Endothelial cell of umbilical vein (primary cell): ENCODE measurements around the gene UGT1A9. TPM values are rescaled to one million over a fixed set of nuclear protein-coding genes. Genes with fewer than 3 reads are reported as not detected.

Experiments used
- BruUV-seq: library from RNA; stranded (reverse); fragments of 400-500 nt; replicated peaks from 2 replicates; lab custom pipeline; 2021; lab: Mats Ljungman, UMichigan
- CTCF ChIA-PET: fragments of 300-600, 350-600 bp; sonication (Branson Sonifier 250); formaldehyde crosslinking; loops from one replicate; lab custom pipeline; 2021; ENCODE audit warnings: antibody characterized with exemption, inconsistent platforms; lab: Charles Lee
- POLR2A ChIA-PET: fragments of 300-600, 350-600 bp; sonication (Branson Sonifier 250); formaldehyde crosslinking; loops from one replicate; lab custom pipeline; 2021; ENCODE audit warnings: antibody characterized with exemption, inconsistent platforms; lab: Charles Lee
- DNase-seq: peaks from one replicate; pipeline ENCODE4 v3.0.0-alpha.2; 2011; ENCODE audit warnings: low read depth, low spot score
- FAIRE-seq: peaks from 2 replicates; lab custom pipeline; 2011; peaks lifted over from hg19 to GRCh38; lab: Jason Lieb, UNC
- H2AFZ ChIP-seq: 2 replicates; pipeline ENCODE4 v1.6.0; 2012; ENCODE audit warnings: low read depth, low read length, control low read depth, inconsistent platforms
- H3K27ac ChIP-seq: 2 replicates; pipeline ENCODE4 v1.5.1; 2011; ENCODE audit warnings: low read depth, mild to moderate bottlenecking, control low read depth, low read length, moderate library complexity; ENCODE audit not compliant: insufficient read depth
- H3K27me3 ChIP-seq, 2 experiments: 2 replicates each; pipeline versions ENCODE4 v1.6.0 to v1.6.1; 2011; ENCODE audit warnings: low read length in 2 of 2, mixed read lengths in 1 of 2; ENCODE audit not compliant: control insufficient read depth in 2 of 2, insufficient read depth in 2 of 2
- H3K36me3 ChIP-seq, 2 experiments: 2 replicates in 1 of 2; 3 replicates in 1 of 2; pipeline ENCODE4 v1.5.1; 2011; ENCODE audit warnings: low read length in 2 of 2, mild to moderate bottlenecking in 1 of 2, moderate library complexity in 1 of 2; ENCODE audit not compliant: control insufficient read depth in 2 of 2, insufficient read depth in 2 of 2; ENCODE audit errors: extremely low read depth in 1 of 2
- H3K4me1 ChIP-seq: 3 replicates; pipeline ENCODE4 v1.5.1; 2011; ENCODE audit warnings: mild to moderate bottlenecking, low read length; ENCODE audit not compliant: control insufficient read depth, insufficient read depth; ENCODE audit errors: extremely low read depth
- H3K4me2 ChIP-seq: 2 replicates; pipeline ENCODE4 v1.6.1; 2011; ENCODE audit warnings: low read length, control low read depth, mixed read lengths; ENCODE audit not compliant: insufficient read depth
- H3K4me3 ChIP-seq, 3 experiments: fragments of 200-600 bp in 1 of 3; sonication (generic), shearing (Covaris generic) in 1 of 3; replicated peaks in 1 of 3; 2 replicates each; pipeline ENCODE4 v1.5.1; 2011 to 2016; ENCODE audit warnings: control low read depth in 3 of 3, low read length in 3 of 3, mild to moderate bottlenecking in 2 of 3, inconsistent platforms in 1 of 3, low read depth in 1 of 3, moderate library complexity in 1 of 3; ENCODE audit not compliant: insufficient read depth in 1 of 3
- H3K79me2 ChIP-seq: 2 replicates; pipeline ENCODE4 v1.6.0; 2012; ENCODE audit warnings: low read length, inconsistent platforms; ENCODE audit not compliant: control insufficient read depth, insufficient read depth
- H3K9ac ChIP-seq: replicated peaks from 2 replicates; pipeline ENCODE3; 2011; ENCODE audit warnings: low read length, control low read depth; ENCODE audit not compliant: insufficient read depth; ENCODE audit errors: extremely low read depth
- H3K9me1 ChIP-seq: replicated peaks from 3 replicates; pipeline ENCODE4 v1.6.0; 2011; ENCODE audit warnings: mild to moderate bottlenecking, low read length; ENCODE audit not compliant: control insufficient read depth, insufficient read depth; ENCODE audit errors: extremely low read depth
- H3K9me3 ChIP-seq: replicated peaks from 2 replicates; pipeline ENCODE4 v1.5.1; 2012; ENCODE audit warnings: low read length, inconsistent platforms; ENCODE audit not compliant: control insufficient read depth, insufficient read depth
- H4K20me1 ChIP-seq: replicated peaks from 2 replicates; pipeline ENCODE3; 2011; ENCODE audit warnings: mild to moderate bottlenecking, low read length; ENCODE audit not compliant: control insufficient read depth, insufficient read depth; ENCODE audit errors: extremely low read depth
- CTCF ChIP-seq, 2 donors: IDR thresholded peaks; 1 replicate in 1 of 2; 2 replicates in 1 of 2; pipeline ENCODE4 v1.5.1; 2011; ENCODE audit warnings: low read length in 2 of 2, mild to moderate bottlenecking in 2 of 2, moderate library complexity in 2 of 2, control low read depth in 1 of 2, inconsistent platforms in 1 of 2, low read depth in 1 of 2; ENCODE audit not compliant: insufficient read depth in 1 of 2; ENCODE audit errors: extremely low read depth in 1 of 2
- EZH2 ChIP-seq: IDR thresholded peaks from 2 replicates; pipeline ENCODE4 v1.6.1; 2012; ENCODE audit warnings: borderline replicate concordance, low read depth, mild to moderate bottlenecking, moderate library complexity, low read length, inconsistent platforms; ENCODE audit not compliant: severe bottlenecking
- FOS ChIP-seq: IDR thresholded peaks from 2 replicates; pipeline ENCODE4 v1.6.1; 2011; ENCODE audit warnings: mild to moderate bottlenecking, low read length, moderate library complexity, borderline replicate concordance; ENCODE audit not compliant: insufficient read depth
- GATA2 ChIP-seq: IDR thresholded peaks from 2 replicates; pipeline ENCODE4 v1.7.0; 2011; ENCODE audit warnings: low read depth, mild to moderate bottlenecking, moderate library complexity, mixed read lengths, low read length; ENCODE audit not compliant: insufficient read length, insufficient read depth
- JUN ChIP-seq: IDR thresholded peaks from 2 replicates; pipeline ENCODE4 v1.6.1; 2011; ENCODE audit warnings: borderline replicate concordance, low read depth; ENCODE audit not compliant: insufficient read length, insufficient read depth
- MAX ChIP-seq: IDR thresholded peaks from 2 replicates; pipeline ENCODE4 v1.6.1; 2011; ENCODE audit not compliant: insufficient read depth, insufficient read length
- MYC ChIP-seq: IDR thresholded peaks from one replicate; pipeline ENCODE4 v1.6.1; 2011; ENCODE audit warnings: mild to moderate bottlenecking, low read depth, low read length
- POLR2A ChIP-seq: IDR thresholded peaks from 2 replicates; pipeline ENCODE4 v1.6.1; 2012; ENCODE audit warnings: low read depth, mild to moderate bottlenecking, control low read depth, low read length
- POLR2AphosphoS5 ChIP-seq: IDR thresholded peaks from 2 replicates; pipeline ENCODE4 v1.6.1; 2012; ENCODE audit warnings: low read depth, mild to moderate bottlenecking, control low read depth, low read length, moderate library complexity; ENCODE audit not compliant: insufficient read depth
- dilution Hi-C: fragments of 300-500 bp; cut with MboI; formaldehyde crosslinking; loops from one replicate; pipeline ENCODE4 v1.15.0; 2019; ENCODE audit warnings: low sequenced_read_pairs; ENCODE audit not compliant: extremely low pct_ligation_motif_present
- intact Hi-C: fragments of 100-400 bp; cut with micrococcal nuclease; formaldehyde crosslinking; loops from one replicate; pipeline ENCODE4 v1.10.0; 2022
- polyA plus RNA-seq, 4 experiments: library from polyadenylated mRNA; depleted of rRNA in 3 of 4; stranded (reverse) in 3 of 4; unstranded in 1 of 4; fragments of >200 nt; gene quantifications; 2 replicates each; pipeline versions ENCODE4 v1.2.1 to v1.2.3, GENCODE V29; 2011 to 2012; ENCODE audit warnings: missing spikeins in 1 of 4
- total RNA-seq: library from RNA; stranded (reverse); gene quantifications from 2 replicates; pipeline ENCODE4 v1.2.3, GENCODE V29; 2021

UGT1A9 gene
- total and polyA plus RNA-seq, 2 donors (not counting 3 experiments of a cell fraction or from before 2014, with no cell fraction given): not detected

GRCh38 chr2:233663911-233664310, 7.8 kb upstream of the UGT1A9 start:
- H3K36me3 ChIP-seq: no peaks in the 10 kb centered on the region
- no peak overlapping the region for H3K9ac ChIP-seq
- CTCF ChIA-PET: no interaction called here
- dilution Hi-C loops: no loop called here
- TF ChIP-seq EZH2 (no peak), FOS (no peak), MYC (no peak), MAX (no peak)
- H3K27me3 ChIP-seq: peaks cover 0 to 3% of the 10 kb centered on the region in 2 experiments
- H3K4me3 ChIP-seq: no peak overlapping the region
- no peak overlapping the region for H2AFZ ChIP-seq
- no peaks in the 10 kb centered on the region for H3K9me1 ChIP-seq
- H3K79me2 ChIP-seq: no peaks in the 10 kb centered on the region
- FAIRE-seq (no peak), DNase-seq (no peak)
- no peaks in the 10 kb centered on the region for H3K4me1 ChIP-seq
- no peak overlapping the region for H3K27ac ChIP-seq
- no TSS peak for BruUV-seq
- no peak overlapping the region for H3K4me2 ChIP-seq
- H3K9me3 ChIP-seq: no peaks in the 10 kb centered on the region
- POLR2A ChIA-PET: no interaction called here
- intact Hi-C loops: no loop called here
- H4K20me1 ChIP-seq: no peaks in the 10 kb centered on the region

GRCh38 chr2:233668605-233669260, 3.0 kb upstream of the UGT1A9 start:
- DNase-seq: no peak

More at GRCh38 chr2:233668605-233669260, 3.0 kb upstream of the UGT1A9 start:
- H3K9me3 ChIP-seq: no peaks in the 10 kb centered on the region
- no peak overlapping the region for H3K4me3 ChIP-seq
- intact Hi-C loops: no loop called here
- H4K20me1 ChIP-seq: no peaks in the 10 kb centered on the region
- no TSS peak for BruUV-seq
- no peaks in the 10 kb centered on the region for H3K27me3 ChIP-seq
- no peaks in the 10 kb centered on the region for H3K9me1 ChIP-seq
- no peaks in the 10 kb centered on the region for H3K4me1 ChIP-seq
- no peak overlapping the region for H3K9ac ChIP-seq
- ChIA-PET CTCF (no interaction called here), POLR2A (no interaction called here)
- H3K79me2 ChIP-seq: no peaks in the 10 kb centered on the region
- H3K27ac ChIP-seq: no peak overlapping the region
- no peak for FAIRE-seq
- dilution Hi-C loops: no loop called here
- no peak overlapping the region for H3K4me2 ChIP-seq
- no peaks in the 10 kb centered on the region for H3K36me3 ChIP-seq
- TF ChIP-seq POLR2AphosphoS5: no peak
- TF ChIP-seq JUN: no peak
- no peak for TF ChIP-seq GATA2
- TF ChIP-seq POLR2A: no peak
- no peak for TF ChIP-seq MAX
- TF ChIP-seq EZH2: no peak
- no peak for TF ChIP-seq CTCF (IDR thresholded peaks at IDR 0.05; ENCODE audit: extremely low read depth in 1 of 2, insufficient read depth in 1 of 2, low read depth in 1 of 2, low read length in 2 of 2)
- no peak for TF ChIP-seq MYC
- TF ChIP-seq FOS: no peak
- H2AFZ ChIP-seq: no peak overlapping the region
